ENCODE results near the gene ELL. TPM values are rescaled to one million over a fixed set of nuclear protein-coding genes. Genes with fewer than 3 reads are reported as not detected.

Gene ELL
- polyA plus RNA-seq, 1 of the 3 experiments (the other 2 are of a cell fraction): 7.4 TPM

- Histone ChIP-seq H3K36me3 (replicated peaks in 1 of 2; ENCODE audit: control insufficient read depth in 1 of 2, insufficient read depth in 2 of 2, low read length in 1 of 2) (no peaks in the 10 kb centered on the region), H3K4me3 (ENCODE audit: low read depth in 2 of 2, low read length in 1 of 2) (peak overlapping the region; percentile 73 to 97), H3F3A (replicated peaks; ENCODE audit: insufficient read depth) (peaks cover 17% of the 10 kb centered on the region), H3K9me3 (no peaks in the 10 kb centered on the region), H3K27ac (ENCODE audit: low read depth in 2 of 2, low read length in 1 of 2) (peak overlapping the region; percentile 72 to 95), H2AFZ (ENCODE audit: low read depth) (no peak overlapping the region), H3K4me2 (peak overlapping the region; percentile 96), H3K9me2 (no peaks in the 10 kb centered on the region), H3K9ac (peak overlapping the region; percentile 96), H3K4me1 (ENCODE audit: control insufficient read depth in 1 of 2, insufficient read depth in 2 of 2, low read depth in 1 of 2, low read length in 1 of 2) (peaks cover 4 to 11% of the 10 kb centered on the region in 2 experiments; a peak in 1 of 4 replicates), H3K27me3 (ENCODE audit: insufficient read depth) (no peaks in the 10 kb centered on the region), H4K20me1 (ENCODE audit: insufficient read depth) (peaks cover 39% of the 10 kb centered on the region), H3K79me2 (ENCODE audit: insufficient read depth) (peaks cover 56% of the 10 kb centered on the region)
- WGBS (ENCODE audit: low lambda C conversion rate): 2% methylated on average over 25 of the region's 41 CpGs
- no peak for DNase-seq
- TF ChIP-seq TAF1 (IDR thresholded peaks at IDR 0.05; ENCODE audit: borderline replicate concordance, low read depth, low read length) (no peak), RFX5 (IDR thresholded peaks at IDR 0.05; ENCODE audit: low read length) (no peak), TEAD4 (IDR thresholded peaks at IDR 0.05; ENCODE audit: borderline replicate concordance, insufficient read depth) (no peak), ELF1 (IDR thresholded peaks at IDR 0.05) (no peak), USF2 (IDR thresholded peaks at IDR 0.05; ENCODE audit: borderline replicate concordance, low read depth, low read length) (no peak), MXI1 (IDR thresholded peaks at IDR 0.05; ENCODE audit: low read depth, low read length) (no peak), YY1 (IDR thresholded peaks at IDR 0.05; ENCODE audit: low read depth) (no peak), PBX3 (IDR thresholded peaks at IDR 0.05) (no peak), EZH2phosphoT487 (IDR thresholded peaks at IDR 0.05; ENCODE audit: borderline replicate concordance, low read depth) (no peak), FOSL2 (IDR thresholded peaks at IDR 0.05; ENCODE audit: borderline replicate concordance, low read depth) (no peak), RAD21 (IDR thresholded peaks at IDR 0.05; ENCODE audit: low read length) (no peak), POLR2AphosphoS5 (IDR thresholded peaks at IDR 0.05; ENCODE audit: low read depth, low read length) (no peak)
- TF ChIP-seq, protein P1, sequence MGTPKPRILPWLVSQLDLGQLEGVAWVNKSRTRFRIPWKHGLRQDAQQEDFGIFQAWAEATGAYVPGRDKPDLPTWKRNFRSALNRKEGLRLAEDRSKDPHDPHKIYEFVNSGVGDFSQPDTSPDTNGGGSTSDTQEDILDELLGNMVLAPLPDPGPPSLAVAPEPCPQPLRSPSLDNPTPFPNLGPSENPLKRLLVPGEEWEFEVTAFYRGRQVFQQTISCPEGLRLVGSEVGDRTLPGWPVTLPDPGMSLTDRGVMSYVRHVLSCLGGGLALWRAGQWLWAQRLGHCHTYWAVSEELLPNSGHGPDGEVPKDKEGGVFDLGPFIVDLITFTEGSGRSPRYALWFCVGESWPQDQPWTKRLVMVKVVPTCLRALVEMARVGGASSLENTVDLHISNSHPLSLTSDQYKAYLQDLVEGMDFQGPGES (IDR thresholded peaks at IDR 0.05; ENCODE audit: low read depth, low read length): no peak
- TF ChIP-seq, protein P2, sequence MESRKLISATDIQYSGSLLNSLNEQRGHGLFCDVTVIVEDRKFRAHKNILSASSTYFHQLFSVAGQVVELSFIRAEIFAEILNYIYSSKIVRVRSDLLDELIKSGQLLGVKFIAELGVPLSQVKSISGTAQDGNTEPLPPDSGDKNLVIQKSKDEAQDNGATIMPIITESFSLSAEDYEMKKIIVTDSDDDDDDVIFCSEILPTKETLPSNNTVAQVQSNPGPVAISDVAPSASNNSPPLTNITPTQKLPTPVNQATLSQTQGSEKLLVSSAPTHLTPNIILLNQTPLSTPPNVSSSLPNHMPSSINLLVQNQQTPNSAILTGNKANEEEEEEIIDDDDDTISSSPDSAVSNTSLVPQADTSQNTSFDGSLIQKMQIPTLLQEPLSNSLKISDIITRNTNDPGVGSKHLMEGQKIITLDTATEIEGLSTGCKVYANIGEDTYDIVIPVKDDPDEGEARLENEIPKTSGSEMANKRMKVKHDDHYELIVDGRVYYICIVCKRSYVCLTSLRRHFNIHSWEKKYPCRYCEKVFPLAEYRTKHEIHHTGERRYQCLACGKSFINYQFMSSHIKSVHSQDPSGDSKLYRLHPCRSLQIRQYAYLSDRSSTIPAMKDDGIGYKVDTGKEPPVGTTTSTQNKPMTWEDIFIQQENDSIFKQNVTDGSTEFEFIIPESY (IDR thresholded peaks at IDR 0.05; ENCODE audit: borderline replicate concordance, low read depth): no peak
- TF ChIP-seq, protein P3, sequence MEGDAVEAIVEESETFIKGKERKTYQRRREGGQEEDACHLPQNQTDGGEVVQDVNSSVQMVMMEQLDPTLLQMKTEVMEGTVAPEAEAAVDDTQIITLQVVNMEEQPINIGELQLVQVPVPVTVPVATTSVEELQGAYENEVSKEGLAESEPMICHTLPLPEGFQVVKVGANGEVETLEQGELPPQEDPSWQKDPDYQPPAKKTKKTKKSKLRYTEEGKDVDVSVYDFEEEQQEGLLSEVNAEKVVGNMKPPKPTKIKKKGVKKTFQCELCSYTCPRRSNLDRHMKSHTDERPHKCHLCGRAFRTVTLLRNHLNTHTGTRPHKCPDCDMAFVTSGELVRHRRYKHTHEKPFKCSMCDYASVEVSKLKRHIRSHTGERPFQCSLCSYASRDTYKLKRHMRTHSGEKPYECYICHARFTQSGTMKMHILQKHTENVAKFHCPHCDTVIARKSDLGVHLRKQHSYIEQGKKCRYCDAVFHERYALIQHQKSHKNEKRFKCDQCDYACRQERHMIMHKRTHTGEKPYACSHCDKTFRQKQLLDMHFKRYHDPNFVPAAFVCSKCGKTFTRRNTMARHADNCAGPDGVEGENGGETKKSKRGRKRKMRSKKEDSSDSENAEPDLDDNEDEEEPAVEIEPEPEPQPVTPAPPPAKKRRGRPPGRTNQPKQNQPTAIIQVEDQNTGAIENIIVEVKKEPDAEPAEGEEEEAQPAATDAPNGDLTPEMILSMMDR (IDR thresholded peaks at IDR 0.05): no peak; the same call in 1 of the 2 replicates
- ChIA-PET CTCF (interaction anchor here (1.0 to 5.7 kb wide), 22 partner anchors 10 to 92 kb away, joined by 3 to 58 read pairs (median 8); partner anchors contain the start of genes REX1BD and TMEM59L), POLR2A (interaction anchor here (0.7 to 1.0 kb wide), 4 partner anchors 11 to 37 kb away, joined by 3 to 5 read pairs (median 3); partner anchors contain the start of gene KXD1)
These were observed 800 bp downstream of the ELL start for GRCh38 chr19:18520848-18521691.
